HCT116 (cell line): Measurements from ENCODE around the gene MBP. TPM values are rescaled to one million over a fixed set of nuclear protein-coding genes. Genes with fewer than 3 reads are reported as not detected.

Experiments
- ATAC-seq: fragments of 200-7000 bp; cut with Tn5 transposase; 2 replicates; pipeline ENCODE4 v1.9.1; 2020; ENCODE audit warnings: mild to moderate bottlenecking, moderate library complexity
- BruUV-seq: library from RNA; stranded (reverse); fragments of 400-500 nt; replicated peaks from 2 replicates; lab custom pipeline; 2021; lab: Mats Ljungman, UMichigan
- CTCF ChIA-PET: fragments of 300-600 bp; sonication (Branson Sonifier 250); formaldehyde crosslinking; loops from one replicate; lab custom pipeline; 2021; ENCODE audit warnings: antibody characterized with exemption; lab: Charles Lee
- POLR2A ChIA-PET: fragments of 300-600, 350-600 bp; sonication (Branson Sonifier 250); formaldehyde crosslinking; loops from one replicate; lab custom pipeline; 2021; ENCODE audit warnings: antibody characterized with exemption; lab: Charles Lee
- RAD21 ChIA-PET, 2 experiments: fragments of 300-600 bp; sonication (Branson Sonifier 250); formaldehyde crosslinking; loops; one replicate each; lab custom pipeline; 2023; ENCODE audit warnings: low total read pairs in 2 of 2; ENCODE audit not compliant: uncharacterized antibody in 2 of 2, unreplicated experiment in 2 of 2, low non-redundant PET in 1 of 2; lab: Charles Lee
- DNase-seq: peaks from one replicate; pipeline ENCODE4 v3.0.0-alpha.2; 2010; ENCODE audit warnings: low read depth, low spot score
- H2AFZ ChIP-seq: fragments of 200-600 bp; shearing (Covaris generic), sonication (generic); 2 replicates; pipeline ENCODE4 v1.6.1; 2017; ENCODE audit warnings: low read depth, mixed run types, mixed read lengths, antibody characterized with exemption, low read length; ENCODE audit not compliant: poor library complexity, severe bottlenecking
- H3K27ac ChIP-seq: 2 replicates; pipeline ENCODE4 v1.5.1; 2012; ENCODE audit warnings: low read depth, low read length
- H3K27me3 ChIP-seq: fragments of 200-600 bp; sonication (generic); 2 replicates; pipeline ENCODE4 v1.6.1; 2016; ENCODE audit warnings: mixed run types, low read length, mixed read lengths; ENCODE audit not compliant: insufficient read depth
- H3K36me3 ChIP-seq, 2 experiments: fragments of 200-500 bp in 1 of 2; fragments of 200-600 bp in 1 of 2; sonication (Bioruptor generic) in 1 of 2; sonication (generic) in 1 of 2; 2 replicates each; pipeline versions ENCODE4 v1.5.1 to v1.6.1; 2014 to 2016; ENCODE audit warnings: low read length in 2 of 2, inconsistent platforms in 1 of 2, mixed read lengths in 1 of 2, mixed run types in 1 of 2; ENCODE audit not compliant: insufficient read depth in 2 of 2, control insufficient read depth in 1 of 2
- H3K4me1 ChIP-seq, 2 experiments: fragments of 200-600 bp in 1 of 2; sonication (generic) in 1 of 2; 2 replicates each; pipeline versions ENCODE4 v1.5.1 to v1.6.1; 2012 to 2017; ENCODE audit warnings: low read length in 2 of 2, inconsistent platforms in 1 of 2, mild to moderate bottlenecking in 1 of 2, mixed read lengths in 1 of 2, mixed run types in 1 of 2, moderate library complexity in 1 of 2; ENCODE audit not compliant: insufficient read depth in 2 of 2, control insufficient read depth in 1 of 2
- H3K4me2 ChIP-seq: fragments of 200-600 bp; sonication (generic); 2 replicates; pipeline ENCODE4 v1.6.1; 2017; ENCODE audit warnings: mixed run types, low read length, mixed read lengths
- H3K4me3 ChIP-seq, 2 experiments: fragments of 200-600 bp in 1 of 2; sonication (generic) in 1 of 2; replicated peaks in 1 of 2; 2 replicates each; pipeline ENCODE4 v1.5.1; 2011 to 2016; ENCODE audit warnings: low read length in 2 of 2, control low read depth in 1 of 2, low read depth in 1 of 2, mild to moderate bottlenecking in 1 of 2, mixed read lengths in 1 of 2, mixed run types in 1 of 2
- H3K79me2 ChIP-seq: fragments of 200-600 bp; sonication (generic); 2 replicates; pipeline ENCODE4 v1.6.1; 2017; ENCODE audit warnings: mild to moderate bottlenecking, mixed run types, low read length, moderate library complexity, mixed read lengths; ENCODE audit not compliant: insufficient read depth
- H3K9ac ChIP-seq: fragments of 200-600 bp; sonication (generic); 2 replicates; pipeline ENCODE4 v1.6.1; 2016; ENCODE audit warnings: low read length, mixed read lengths
- H3K9me2 ChIP-seq: fragments of 200-600 bp; sonication (generic), shearing (Covaris generic); 2 replicates; pipeline ENCODE4 v1.6.1; 2017; ENCODE audit warnings: mixed run types, mild to moderate bottlenecking, moderate library complexity; ENCODE audit not compliant: insufficient read depth
- H3K9me3 ChIP-seq, 2 experiments: fragments of 200-500 bp in 1 of 2; fragments of 200-600 bp in 1 of 2; sonication (Bioruptor generic) in 1 of 2; sonication (generic) in 1 of 2; 2 replicates each; pipeline ENCODE4 v1.6.1; 2014 to 2017; ENCODE audit warnings: low read length in 2 of 2, mixed read lengths in 2 of 2, inconsistent platforms in 1 of 2, low read depth in 1 of 2, mild to moderate bottlenecking in 1 of 2, mixed run types in 1 of 2, moderate library complexity in 1 of 2; ENCODE audit not compliant: control insufficient read depth in 1 of 2, insufficient read depth in 1 of 2
- H4K20me1 ChIP-seq: fragments of 200-600 bp; sonication (generic), shearing (Covaris generic); 2 replicates; pipeline ENCODE4 v1.6.1; 2017; ENCODE audit warnings: mixed run types, mild to moderate bottlenecking, moderate library complexity; ENCODE audit not compliant: insufficient read depth
- CBX3 ChIP-seq: IDR thresholded peaks from 2 replicates; pipeline ENCODE4 v1.6.1; 2012; ENCODE audit warnings: low read depth
- CEBPB ChIP-seq: IDR thresholded peaks from 2 replicates; pipeline ENCODE4 v1.6.1; 2012; ENCODE audit warnings: low read depth
- CTCF ChIP-seq, 3 experiments: fragments of 200-600 bp in 1 of 3; sonication (generic) in 1 of 3; IDR thresholded peaks in 2 of 3; conservative IDR thresholded peaks in 1 of 3; 2 replicates each; pipeline ENCODE4 v1.5.1; 2012 to 2017; ENCODE audit warnings: low read depth in 2 of 3, low read length in 2 of 3, antibody characterized with exemption in 1 of 3, borderline replicate concordance in 1 of 3, control low read depth in 1 of 3, mild to moderate bottlenecking in 1 of 3, mixed read lengths in 1 of 3, mixed run types in 1 of 3, moderate library complexity in 1 of 3; ENCODE audit not compliant: insufficient read depth in 1 of 3
- EGR1 ChIP-seq: IDR thresholded peaks from 2 replicates; pipeline ENCODE4 v1.6.1; 2012; ENCODE audit warnings: low read depth
- ELF1 ChIP-seq: IDR thresholded peaks from 2 replicates; pipeline ENCODE4 v1.6.1; 2012; ENCODE audit warnings: low read depth, borderline replicate concordance
- EZH2phosphoT487 ChIP-seq: fragments of 200-600 bp; IDR thresholded peaks from 2 replicates; pipeline ENCODE4 v1.6.1; 2018; ENCODE audit warnings: antibody characterized with exemption, borderline replicate concordance
- JUND ChIP-seq: IDR thresholded peaks from 2 replicates; pipeline ENCODE4 v1.6.1; 2012
- MAX ChIP-seq: IDR thresholded peaks from 2 replicates; pipeline ENCODE4 v1.6.1; 2012
- POLR2AphosphoS5 ChIP-seq: IDR thresholded peaks from 2 replicates; pipeline ENCODE4 v1.6.1; 2011; ENCODE audit warnings: mild to moderate bottlenecking, low read depth, low read length, moderate library complexity
- RAD21 ChIP-seq: IDR thresholded peaks from 2 replicates; pipeline ENCODE4 v1.6.1; 2012; ENCODE audit warnings: low read depth, mild to moderate bottlenecking
- REST ChIP-seq: IDR thresholded peaks from 2 replicates; pipeline ENCODE4 v1.6.1; 2012; ENCODE audit warnings: low read depth
- SIN3A ChIP-seq: IDR thresholded peaks from 2 replicates; pipeline ENCODE4 v1.6.1; 2012; ENCODE audit warnings: low read depth
- SP1 ChIP-seq: IDR thresholded peaks from 2 replicates; pipeline ENCODE4 v1.6.1; 2012; ENCODE audit warnings: low read depth
- SRF ChIP-seq: IDR thresholded peaks from 2 replicates; pipeline ENCODE4 v1.6.1; 2012; ENCODE audit warnings: low read depth
- TCF7L2 ChIP-seq: IDR thresholded peaks from 2 replicates; pipeline ENCODE4 v1.7.0; 2011; ENCODE audit warnings: borderline replicate concordance, inconsistent platforms; ENCODE audit not compliant: insufficient read depth, insufficient read length; ENCODE audit errors: extremely low read depth
- YY1 ChIP-seq: IDR thresholded peaks from 2 replicates; pipeline ENCODE4 v1.6.1; 2011; ENCODE audit warnings: low read length, low read depth, moderate library complexity, mild to moderate bottlenecking; ENCODE audit not compliant: insufficient replicate concordance; ENCODE audit errors: extremely low read depth
- ZFX ChIP-seq: fragments of 450-650 bp; IDR thresholded peaks from 2 replicates; pipeline ENCODE4 v1.6.1; 2017
- intact Hi-C: fragments of 100-400 bp; cut with micrococcal nuclease; formaldehyde crosslinking; loops from 2 replicates; pipeline ENCODE4 v1.10.0; 2022
- total RNA-seq: library from RNA; stranded (reverse); gene quantifications from one replicate; pipeline ENCODE4 v1.2.1, GENCODE V29; 2021; ENCODE audit not compliant: unreplicated experiment

Gene MBP
- total RNA-seq, 1 experiment from 2014 or later = 34.9 TPM

- no peak for TF ChIP-seq TCF7L2
- no peak for TF ChIP-seq REST
- no peak for TF ChIP-seq EZH2phosphoT487
- no peak for TF ChIP-seq YY1
- no peak for TF ChIP-seq ELF1
Observed at GRCh38 chr18:77015169-77015568, 117.4 kb downstream of the MBP start (continued).

GRCh38 chr18:77014538-77014937, 118.0 kb downstream of the MBP start:
- CTCF ChIA-PET = no interaction called here
- no peak for TF ChIP-seq TCF7L2
- no peak for TF ChIP-seq SIN3A
- TF ChIP-seq YY1 = no peak
- no peak for TF ChIP-seq CEBPB
- TF ChIP-seq EGR1 = no peak
- TF ChIP-seq CBX3 = no peak
- no peak for TF ChIP-seq RAD21
- TF ChIP-seq REST = no peak
- no peak for TF ChIP-seq POLR2AphosphoS5
- TF ChIP-seq SP1 = no peak
- TF ChIP-seq CTCF (IDR thresholded peaks at IDR 0.05 in 2 of 3, conservative IDR thresholded peaks at IDR 0.05 in 1 of 3; ENCODE audit: borderline replicate concordance in 1 of 3, insufficient read depth in 1 of 3, low read depth in 2 of 3, low read length in 2 of 3) = no peak
- no peak for TF ChIP-seq SRF
- TF ChIP-seq JUND = no peak
- TF ChIP-seq MAX = no peak
- no peak for TF ChIP-seq ZFX

More at GRCh38 chr18:77014538-77014937, 118.0 kb downstream of the MBP start:
- ATAC-seq (no peak), DNase-seq (no peak)
- Histone ChIP-seq H3K4me1 (no peaks in the 10 kb centered on the region), H3K4me3 (no peak overlapping the region), H3K9me2 (no peaks in the 10 kb centered on the region), H3K27ac (no peak overlapping the region), H4K20me1 (no peaks in the 10 kb centered on the region), H3K36me3 (peaks cover 3 to 13% of the 10 kb centered on the region in 2 experiments; a peak in 3 of 4 replicates), H3K9ac (no peak overlapping the region), H3K27me3 (no peaks in the 10 kb centered on the region), H3K9me3 (no peaks in the 10 kb centered on the region), H2AFZ (no peak overlapping the region), H3K4me2 (no peak overlapping the region), H3K79me2 (no peaks in the 10 kb centered on the region)
- ChIA-PET POLR2A (no interaction called here), RAD21 (no interaction called here)
- intact Hi-C loops = no loop called here
- no TSS peak for BruUV-seq
